Suprapubic skin (tissue), 4 donors: Measurements from ENCODE around the gene ZNF785. TPM values are rescaled to one million over a fixed set of nuclear protein-coding genes. Genes with fewer than 3 reads are reported as not detected.

Experiments
- DNase-seq, 2 donors: peaks; one replicate each; pipeline ENCODE4 v3.0.0-alpha.2; 2019; ENCODE audit warnings: low spot score in 2 of 2
- H3K27ac ChIP-seq: fragments of 200-600 bp; sonication (generic); one replicate; pipeline ENCODE4 v1.5.1; 2019
- H3K27me3 ChIP-seq: fragments of 200-600 bp; sonication (generic); one replicate; pipeline ENCODE4 v1.5.1; 2019
- H3K36me3 ChIP-seq: fragments of 200-600 bp; sonication (generic); one replicate; pipeline ENCODE4 v1.5.1; 2019
- H3K4me1 ChIP-seq: fragments of 200-600 bp; sonication (generic); one replicate; pipeline ENCODE4 v1.5.1; 2019
- H3K4me3 ChIP-seq: fragments of 200-600 bp; sonication (generic); one replicate; pipeline ENCODE4 v1.5.1; 2019; ENCODE audit warnings: mild to moderate bottlenecking
- H3K9me3 ChIP-seq: fragments of 200-600 bp; sonication (generic); one replicate; pipeline ENCODE4 v1.5.1; 2019
- EP300 ChIP-seq: sonication (generic); formaldehyde crosslinking; IDR thresholded peaks from one replicate; pipeline ENCODE4 v1.6.1; 2017; ENCODE audit warnings: antibody characterized with exemption
- POLR2A ChIP-seq, 2 donors: fragments of 450-650 bp; IDR thresholded peaks; one replicate each; pipeline ENCODE4 v1.6.1; 2017; ENCODE audit warnings: antibody characterized with exemption in 2 of 2, mild to moderate bottlenecking in 2 of 2, moderate library complexity in 2 of 2
- POLR2AphosphoS5 ChIP-seq, 3 donors: sonication (generic); formaldehyde crosslinking; IDR thresholded peaks; one replicate each; pipeline ENCODE4 v1.6.1; 2017; ENCODE audit warnings: antibody characterized with exemption in 3 of 3
- WGBS: methylation state at CpG from one replicate; pipeline ENCODE4 v1.1.5; 2018; 5-methylcytosine and 5-hydroxymethylcytosine counted together
- total RNA-seq, 4 donors: library from RNA; depleted of rRNA; stranded (reverse); fragments of >200 nt; gene quantifications; one replicate each; pipeline ENCODE4 v1.1.0, GENCODE V29; 2016
- TF ChIP-seq, protein P1 (sequence below), 2 donors: fragments of 200-600 bp in 1 of 2; fragments of 450-650 bp in 1 of 2; sonication (generic) in 1 of 2; IDR thresholded peaks; one replicate each; pipeline ENCODE4 v1.5.1; 2016 to 2019; ENCODE audit warnings: antibody characterized with exemption in 2 of 2, mild to moderate bottlenecking in 1 of 2, moderate library complexity in 1 of 2

Gene ZNF785
- total RNA-seq, 4 donors from 2014 or later = 9.8 to 24.5 (median 11.2) TPM

- H3K27me3 ChIP-seq = no peaks in the 10 kb centered on the region
Measured at GRCh38 chr16:30553393-30553899, 32.1 kb downstream of the ZNF785 start.

GRCh38 chr16:30552956-30553355, 32.5 kb downstream of the ZNF785 start:
- no peak for DNase-seq
- Histone ChIP-seq H3K36me3 (peaks cover 31% of the 10 kb centered on the region), H3K27me3 (no peaks in the 10 kb centered on the region), H3K9me3 (no peaks in the 10 kb centered on the region), H3K4me1 (peaks cover 33% of the 10 kb centered on the region), H3K4me3 (no peak overlapping the region), H3K27ac (no peak overlapping the region)
- WGBS = 95% methylated on average over 4 of the region's 4 CpGs
- TF ChIP-seq, protein P1, sequence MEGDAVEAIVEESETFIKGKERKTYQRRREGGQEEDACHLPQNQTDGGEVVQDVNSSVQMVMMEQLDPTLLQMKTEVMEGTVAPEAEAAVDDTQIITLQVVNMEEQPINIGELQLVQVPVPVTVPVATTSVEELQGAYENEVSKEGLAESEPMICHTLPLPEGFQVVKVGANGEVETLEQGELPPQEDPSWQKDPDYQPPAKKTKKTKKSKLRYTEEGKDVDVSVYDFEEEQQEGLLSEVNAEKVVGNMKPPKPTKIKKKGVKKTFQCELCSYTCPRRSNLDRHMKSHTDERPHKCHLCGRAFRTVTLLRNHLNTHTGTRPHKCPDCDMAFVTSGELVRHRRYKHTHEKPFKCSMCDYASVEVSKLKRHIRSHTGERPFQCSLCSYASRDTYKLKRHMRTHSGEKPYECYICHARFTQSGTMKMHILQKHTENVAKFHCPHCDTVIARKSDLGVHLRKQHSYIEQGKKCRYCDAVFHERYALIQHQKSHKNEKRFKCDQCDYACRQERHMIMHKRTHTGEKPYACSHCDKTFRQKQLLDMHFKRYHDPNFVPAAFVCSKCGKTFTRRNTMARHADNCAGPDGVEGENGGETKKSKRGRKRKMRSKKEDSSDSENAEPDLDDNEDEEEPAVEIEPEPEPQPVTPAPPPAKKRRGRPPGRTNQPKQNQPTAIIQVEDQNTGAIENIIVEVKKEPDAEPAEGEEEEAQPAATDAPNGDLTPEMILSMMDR (IDR thresholded peaks at IDR 0.05) = no peak
- TF ChIP-seq POLR2AphosphoS5 (IDR thresholded peaks at IDR 0.05) = no peak
- TF ChIP-seq EP300 = no peak

More at GRCh38 chr16:30553393-30553899, 32.1 kb downstream of the ZNF785 start:
- H3K4me3 ChIP-seq = no peak overlapping the region
- no peaks in the 10 kb centered on the region for H3K9me3 ChIP-seq
- H3K36me3 ChIP-seq = peaks cover 31% of the 10 kb centered on the region
- H3K27ac ChIP-seq = no peak overlapping the region
- H3K4me1 ChIP-seq = peaks cover 34% of the 10 kb centered on the region
- WGBS = 78% methylated on average over 2 of the region's 2 CpGs
- TF ChIP-seq, protein P1 (IDR thresholded peaks at IDR 0.05) = no peak
- TF ChIP-seq EP300 (no peak), POLR2A (IDR thresholded peaks at IDR 0.05) (no peak), POLR2AphosphoS5 (IDR thresholded peaks at IDR 0.05) (no peak)
- no peak for DNase-seq

- no peak for DNase-seq
- WGBS = 64% methylated on average over 3 of the region's 3 CpGs
- H3K9me3 ChIP-seq = no peaks in the 10 kb centered on the region
- no peak overlapping the region for H3K4me3 ChIP-seq
- no peak for TF ChIP-seq POLR2AphosphoS5 (IDR thresholded peaks at IDR 0.05)
- no peak for TF ChIP-seq POLR2A (IDR thresholded peaks at IDR 0.05)
- TF ChIP-seq, protein P1 (IDR thresholded peaks at IDR 0.05) = no peak
- no peak for TF ChIP-seq EP300
- no peak overlapping the region for H3K27ac ChIP-seq
- H3K36me3 ChIP-seq = peaks cover 31% of the 10 kb centered on the region
- peaks cover 23% of the 10 kb centered on the region for H3K4me1 ChIP-seq
- H3K27me3 ChIP-seq = no peaks in the 10 kb centered on the region
Measured at GRCh38 chr16:30551781-30552180, 33.7 kb downstream of the ZNF785 start.

DNA sequence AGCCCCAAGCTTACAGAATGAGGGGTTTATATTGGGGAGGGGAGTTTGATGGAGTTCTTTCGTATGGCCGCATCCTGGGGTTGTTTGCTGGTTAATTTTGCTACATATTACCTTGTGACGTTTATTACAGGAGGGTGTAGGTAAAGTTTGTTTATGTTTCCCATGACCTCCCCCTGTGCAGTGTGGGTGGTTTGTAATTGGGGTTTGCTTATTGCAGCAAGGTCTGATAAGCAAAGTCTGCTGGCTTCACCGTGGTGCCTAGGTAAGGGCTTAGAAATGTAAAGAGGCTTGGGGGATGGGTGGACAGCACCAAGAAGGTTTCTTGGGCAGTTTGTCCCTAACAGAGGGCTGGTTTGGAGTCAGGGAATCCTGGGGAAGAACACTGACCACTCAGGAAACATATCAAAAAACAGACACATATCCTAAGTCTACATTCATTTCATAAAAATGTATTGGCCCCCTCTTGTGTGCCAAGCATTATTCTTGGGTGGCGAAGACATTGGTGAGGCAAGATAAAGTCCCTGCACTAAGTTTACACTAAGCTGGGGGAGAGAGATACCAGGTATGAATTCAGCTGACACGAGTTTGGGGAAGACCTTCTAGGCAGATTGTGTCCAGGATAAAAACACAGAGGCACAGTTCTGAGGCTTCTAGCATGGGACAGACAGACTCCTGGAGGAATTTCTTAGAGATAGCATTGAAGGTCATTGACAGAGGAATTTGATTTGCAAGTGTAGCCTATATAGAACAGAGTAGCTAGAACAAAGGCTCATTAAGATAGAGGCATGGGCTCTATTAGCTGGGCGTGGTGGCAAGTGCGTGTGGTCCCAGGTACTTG, 36.9 kb downstream of the ZNF785 start:
- no peak for DNase-seq
- Histone ChIP-seq H3K27ac (no peak overlapping the region), H3K4me1 (peaks cover 15% of the 10 kb centered on the region), H3K4me3 (no peak overlapping the region), H3K9me3 (no peaks in the 10 kb centered on the region), H3K36me3 (peaks cover 7% of the 10 kb centered on the region), H3K27me3 (no peaks in the 10 kb centered on the region)
- TF ChIP-seq POLR2AphosphoS5 (IDR thresholded peaks at IDR 0.05) = no peak
- no peak for TF ChIP-seq POLR2A (IDR thresholded peaks at IDR 0.05)
- TF ChIP-seq EP300 = no peak
- TF ChIP-seq, protein P1 (IDR thresholded peaks at IDR 0.05) = no peak
- WGBS = 78% methylated on average over 8 of the region's 8 CpGs

DNA sequence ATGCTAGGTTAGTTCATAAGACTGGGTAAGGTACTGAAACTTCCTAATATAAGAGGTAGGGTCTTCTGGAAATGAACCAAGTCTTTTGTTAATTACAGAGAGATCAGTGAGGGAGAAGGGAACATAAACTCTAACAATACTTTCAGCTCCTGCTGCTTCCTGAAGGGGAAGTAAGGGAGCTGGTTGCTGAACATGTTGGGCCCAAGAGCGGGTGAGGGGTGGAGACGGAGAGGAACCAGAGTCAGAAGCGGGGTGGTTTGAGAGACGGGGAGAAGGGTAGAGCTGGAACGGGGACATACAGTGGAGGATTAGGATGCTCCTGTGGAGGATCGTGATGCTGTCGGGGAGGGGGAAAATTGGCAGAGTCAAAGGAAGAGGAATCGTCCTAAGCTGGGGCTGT, 39.4 kb downstream of the ZNF785 start:
- WGBS = 74% methylated on average over 8 of the region's 8 CpGs
- Histone ChIP-seq H3K27ac (no peak overlapping the region), H3K9me3 (no peaks in the 10 kb centered on the region), H3K27me3 (no peaks in the 10 kb centered on the region), H3K4me1 (peaks cover 5% of the 10 kb centered on the region), H3K4me3 (no peak overlapping the region), H3K36me3 (no peaks in the 10 kb centered on the region)
- TF ChIP-seq, protein P1 (IDR thresholded peaks at IDR 0.05) = no peak
- TF ChIP-seq EP300 (no peak), POLR2A (IDR thresholded peaks at IDR 0.05) (no peak), POLR2AphosphoS5 (IDR thresholded peaks at IDR 0.05) (no peak)
- no peak for DNase-seq
